HG02642 (cell line): ENCODE measurements around the gene TAF15.

Source experiments
- ATAC-seq: cut with Tn5 transposase; IDR thresholded peaks from one replicate; pipeline ENCODE4 v1.9.1; 2021; ENCODE audit warnings: mild to moderate bottlenecking; ENCODE audit not compliant: unreplicated experiment, poor library complexity

TAF15 gene

GRCh38 chr17:35866341-35866950, 57.2 kb downstream of the TAF15 start:
- ATAC-seq = no peak

- ATAC-seq = no peak
These were observed 58.3 kb downstream of the TAF15 start for GRCh38 chr17:35867574-35867973.

- no peak for ATAC-seq
These were observed 59.5 kb downstream of the TAF15 start, which contains the start of gene HEATR9 for GRCh38 chr17:35868737-35869136. Gene HEATR9, minus strand, starts transcription at chr17:35868891. Its CDS starts 149 bp downstream, at chr17:35868742.

- ATAC-seq = no peak
These were observed 61.9 kb downstream of the TAF15 start for GRCh38 chr17:35870906-35871819.

GRCh38 chr17:35872196-35872980, 63.1 kb downstream of the TAF15 start:
- ATAC-seq = no peak

- ATAC-seq = no peak
These were observed 66.0 kb downstream of the TAF15 start for GRCh38 chr17:35875072-35875799.

GRCh38 chr17:35875800-35876139, 66.5 kb downstream of the TAF15 start:
- no peak for ATAC-seq

GRCh38 chr17:35876534-35876933, 67.2 kb downstream of the TAF15 start:
- no peak for ATAC-seq

GRCh38 chr17:35877345-35878029, 68.2 kb downstream of the TAF15 start:
- ATAC-seq = no peak

- no peak for ATAC-seq
These were observed 69.1 kb downstream of the TAF15 start for GRCh38 chr17:35878361-35878760.

GRCh38 chr17:35879773-35880654, 70.7 kb downstream of the TAF15 start, which contains the start of gene CCL5:
Gene CCL5, minus strand, starts transcription at chr17:35880360.
- ATAC-seq = peak; percentile 89

- ATAC-seq = no peak
These were observed 80.0 kb downstream of the TAF15 start for GRCh38 chr17:35889241-35889640.

GRCh38 chr17:35889818-35890773, 80.8 kb downstream of the TAF15 start:
- ATAC-seq = no peak

- ATAC-seq = no peak
These were observed 81.5 kb downstream of the TAF15 start for GRCh38 chr17:35890774-35891155.

- ATAC-seq = no peak
These were observed 82.0 kb downstream of the TAF15 start for GRCh38 chr17:35891269-35891668.

GRCh38 chr17:35892091-35893035, 83.1 kb downstream of the TAF15 start:
- ATAC-seq = no peak

- ATAC-seq = no peak
These were observed 84.5 kb downstream of the TAF15 start for GRCh38 chr17:35893751-35894150.
